Endodermal cell (in vitro differentiated cells): ENCODE measurements around the gene KBTBD13. TPM values are rescaled to one million over a fixed set of nuclear protein-coding genes. Genes with fewer than 3 reads are reported as not detected.
A peak's percentile ranks its signal among the peaks of the same experiment; 100 is the strongest.

Source experiments
- DNase-seq: peaks from one replicate; pipeline ENCODE4 v3.0.0-alpha.2; 2017
- H3K27ac ChIP-seq: 2 replicates; pipeline ENCODE4 v1.5.1; 2013; ENCODE audit warnings: mild to moderate bottlenecking, low read depth, low read length, moderate library complexity
- H3K27me3 ChIP-seq: 2 replicates; pipeline ENCODE4 v1.6.1; 2013; ENCODE audit warnings: mild to moderate bottlenecking, low read length, moderate library complexity; ENCODE audit not compliant: insufficient read depth, control insufficient read depth, poor library complexity, severe bottlenecking
- H3K36me3 ChIP-seq: 2 replicates; pipeline ENCODE4 v1.7.0; 2013; ENCODE audit warnings: mild to moderate bottlenecking, low read length, moderate library complexity; ENCODE audit not compliant: control insufficient read depth, insufficient read depth
- H3K4me1 ChIP-seq: one replicate; pipeline ENCODE4 v1.7.0; 2013; ENCODE audit warnings: low read length; ENCODE audit not compliant: control insufficient read depth, insufficient read depth
- H3K4me3 ChIP-seq: 2 replicates; pipeline ENCODE4 v1.5.1; 2013; ENCODE audit warnings: mild to moderate bottlenecking, low read length, moderate library complexity
- H3K9ac ChIP-seq: 2 replicates; pipeline ENCODE4 v1.6.1; 2013; ENCODE audit warnings: mild to moderate bottlenecking, low read length, moderate library complexity; ENCODE audit not compliant: poor library complexity, severe bottlenecking; ENCODE audit errors: extremely low read depth
- H3K9me3 ChIP-seq: 2 replicates; pipeline ENCODE4 v1.6.1; 2013; ENCODE audit warnings: mild to moderate bottlenecking, low read length, moderate library complexity; ENCODE audit not compliant: control insufficient read depth
- H3K27ac Mint-ChIP-seq: 2 replicates; pipeline ENCODE4 v1.8.0; 2020; ENCODE audit warnings: mixed read lengths
- H3K27me3 Mint-ChIP-seq: 2 replicates; pipeline ENCODE4 v1.8.0; 2021; ENCODE audit warnings: mild to moderate bottlenecking, mixed read lengths; ENCODE audit not compliant: insufficient read depth
- H3K36me3 Mint-ChIP-seq: 2 replicates; pipeline ENCODE4 v1.8.0; 2020; ENCODE audit warnings: low read depth, mixed read lengths
- H3K4me1 Mint-ChIP-seq: 2 replicates; pipeline ENCODE4 v1.8.0; 2020; ENCODE audit warnings: mixed read lengths
- H3K4me3 Mint-ChIP-seq: 2 replicates; pipeline ENCODE4 v1.8.0; 2020; ENCODE audit warnings: mild to moderate bottlenecking, moderate library complexity, mixed read lengths
- H3K9me3 Mint-ChIP-seq: 2 replicates; pipeline ENCODE4 v1.8.0; 2020; ENCODE audit warnings: mild to moderate bottlenecking, mixed read lengths
- WGBS, 2 experiments: methylation state at CpG; one replicate each; pipeline versions ENCODE4 v1.1.5 to v1.1.7; 2013; ENCODE audit warnings: missing lambda C conversion rate in 2 of 2, mixed read lengths in 1 of 2; ENCODE audit not compliant: insufficient coverage in 1 of 2, insufficient read length in 1 of 2; 5-methylcytosine and 5-hydroxymethylcytosine counted together
- total RNA-seq, 2 donors: library from RNA; stranded (reverse); fragmentation: NEBNext Ultra II Directional in 1 of 2; extraction: Animal tissue kit (Norgen Biotek cat#: 25700) in 1 of 2; gene quantifications; 2 replicates in 1 of 2; 3 replicates in 1 of 2; pipeline ENCODE4 v1.2.1, GENCODE V29; 2021
- TF ChIP-seq, protein P1 (sequence below): fragments of 200-600 bp; sonication (generic); conservative IDR thresholded peaks from 2 replicates; pipeline ENCODE4 v1.5.0; 2021; ENCODE audit warnings: antibody characterized with exemption, mild to moderate bottlenecking

KBTBD13 gene
- total RNA-seq, 2 donors from 2014 or later = not detected

DNA sequence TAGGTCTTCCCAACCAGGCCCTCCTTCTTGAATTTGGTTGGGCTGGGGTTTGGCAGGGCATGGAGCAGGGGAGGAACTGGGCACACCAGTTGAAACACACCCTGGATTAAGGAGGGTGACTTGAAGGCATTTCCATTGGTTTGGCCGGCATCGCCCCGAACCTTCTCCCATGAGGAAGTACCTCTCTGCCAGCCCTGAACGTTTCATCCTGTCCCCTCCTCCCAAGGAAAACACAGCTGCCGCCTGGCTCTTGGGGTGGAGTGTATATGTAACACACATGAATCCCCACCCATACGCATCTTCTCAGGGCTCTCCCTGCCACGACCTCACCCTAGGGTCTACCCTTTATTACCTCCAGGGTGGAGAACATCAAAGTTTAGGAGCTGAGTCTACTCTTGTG is 23.9 kb downstream of the KBTBD13 start:
- Histone ChIP-seq H3K36me3 (peaks cover 31% of the 10 kb centered on the region), H3K27ac (no peak overlapping the region), H3K4me1 (no peaks in the 10 kb centered on the region), H3K9me3 (no peaks in the 10 kb centered on the region), H3K27me3 (no peaks in the 10 kb centered on the region), H3K4me3 (no peak overlapping the region), H3K9ac (no peak overlapping the region)
- H3K27me3 Mint-ChIP-seq = peaks cover 3% of the 10 kb centered on the region
- H3K36me3 Mint-ChIP-seq = peaks cover 21% of the 10 kb centered on the region
- no peak overlapping the region for H3K4me3 Mint-ChIP-seq
- no peaks in the 10 kb centered on the region for H3K9me3 Mint-ChIP-seq
- TF ChIP-seq, protein P1, sequence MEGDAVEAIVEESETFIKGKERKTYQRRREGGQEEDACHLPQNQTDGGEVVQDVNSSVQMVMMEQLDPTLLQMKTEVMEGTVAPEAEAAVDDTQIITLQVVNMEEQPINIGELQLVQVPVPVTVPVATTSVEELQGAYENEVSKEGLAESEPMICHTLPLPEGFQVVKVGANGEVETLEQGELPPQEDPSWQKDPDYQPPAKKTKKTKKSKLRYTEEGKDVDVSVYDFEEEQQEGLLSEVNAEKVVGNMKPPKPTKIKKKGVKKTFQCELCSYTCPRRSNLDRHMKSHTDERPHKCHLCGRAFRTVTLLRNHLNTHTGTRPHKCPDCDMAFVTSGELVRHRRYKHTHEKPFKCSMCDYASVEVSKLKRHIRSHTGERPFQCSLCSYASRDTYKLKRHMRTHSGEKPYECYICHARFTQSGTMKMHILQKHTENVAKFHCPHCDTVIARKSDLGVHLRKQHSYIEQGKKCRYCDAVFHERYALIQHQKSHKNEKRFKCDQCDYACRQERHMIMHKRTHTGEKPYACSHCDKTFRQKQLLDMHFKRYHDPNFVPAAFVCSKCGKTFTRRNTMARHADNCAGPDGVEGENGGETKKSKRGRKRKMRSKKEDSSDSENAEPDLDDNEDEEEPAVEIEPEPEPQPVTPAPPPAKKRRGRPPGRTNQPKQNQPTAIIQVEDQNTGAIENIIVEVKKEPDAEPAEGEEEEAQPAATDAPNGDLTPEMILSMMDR = no peak
- peaks cover 4% of the 10 kb centered on the region for H3K4me1 Mint-ChIP-seq
- peak; percentile 33 for DNase-seq
- H3K27ac Mint-ChIP-seq = no peak overlapping the region
- WGBS, 2 experiments = 89% methylated on average over 7 of the region's 7 CpGs; no CpG with 5 or more reads in 1 of the 2 experiments

DNA sequence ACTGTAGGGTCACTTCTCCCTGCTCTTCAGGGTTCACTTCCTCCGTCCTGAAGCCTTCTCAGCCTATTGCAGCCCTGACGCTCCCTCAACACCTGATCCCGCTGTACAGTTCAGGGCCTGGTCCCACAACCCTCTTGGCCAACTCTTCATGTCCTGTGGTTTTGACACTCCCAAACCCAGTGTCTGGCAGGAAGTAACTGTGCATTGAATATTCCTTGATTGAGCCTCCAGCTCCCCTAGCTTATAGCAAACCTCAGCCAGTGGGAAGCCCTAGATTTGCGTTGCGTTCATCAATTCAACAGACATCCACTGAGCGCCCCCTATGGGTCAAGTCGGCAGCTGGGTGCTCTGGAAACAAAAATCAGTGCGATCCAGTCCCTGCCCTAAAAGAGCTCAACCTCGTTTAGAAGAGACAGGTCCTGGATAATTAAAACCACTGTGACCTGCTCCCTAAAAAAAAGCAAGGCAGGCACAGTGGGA is 24.9 kb downstream of the KBTBD13 start:
- no peaks in the 10 kb centered on the region for H3K9me3 ChIP-seq
- Mint-ChIP-seq H3K9me3 (no peaks in the 10 kb centered on the region), H3K36me3 (peaks cover 29% of the 10 kb centered on the region), H3K4me1 (peaks cover 4% of the 10 kb centered on the region), H3K27me3 (peaks cover 3% of the 10 kb centered on the region), H3K27ac (peak overlapping the region; percentile 84), H3K4me3 (peak overlapping the region; percentile 50)
- no peak overlapping the region for H3K27ac ChIP-seq
- peak; percentile 96 for DNase-seq
- H3K9ac ChIP-seq = no peak overlapping the region
- no peak overlapping the region for H3K4me3 ChIP-seq
- H3K4me1 ChIP-seq = no peaks in the 10 kb centered on the region
- 41 to 44% methylated on average over 9 of the region's 9 CpGs for WGBS, 2 experiments
- peaks cover 40% of the 10 kb centered on the region for H3K36me3 ChIP-seq
- TF ChIP-seq, protein P1 = peak; percentile 97
- no peaks in the 10 kb centered on the region for H3K27me3 ChIP-seq

DNA sequence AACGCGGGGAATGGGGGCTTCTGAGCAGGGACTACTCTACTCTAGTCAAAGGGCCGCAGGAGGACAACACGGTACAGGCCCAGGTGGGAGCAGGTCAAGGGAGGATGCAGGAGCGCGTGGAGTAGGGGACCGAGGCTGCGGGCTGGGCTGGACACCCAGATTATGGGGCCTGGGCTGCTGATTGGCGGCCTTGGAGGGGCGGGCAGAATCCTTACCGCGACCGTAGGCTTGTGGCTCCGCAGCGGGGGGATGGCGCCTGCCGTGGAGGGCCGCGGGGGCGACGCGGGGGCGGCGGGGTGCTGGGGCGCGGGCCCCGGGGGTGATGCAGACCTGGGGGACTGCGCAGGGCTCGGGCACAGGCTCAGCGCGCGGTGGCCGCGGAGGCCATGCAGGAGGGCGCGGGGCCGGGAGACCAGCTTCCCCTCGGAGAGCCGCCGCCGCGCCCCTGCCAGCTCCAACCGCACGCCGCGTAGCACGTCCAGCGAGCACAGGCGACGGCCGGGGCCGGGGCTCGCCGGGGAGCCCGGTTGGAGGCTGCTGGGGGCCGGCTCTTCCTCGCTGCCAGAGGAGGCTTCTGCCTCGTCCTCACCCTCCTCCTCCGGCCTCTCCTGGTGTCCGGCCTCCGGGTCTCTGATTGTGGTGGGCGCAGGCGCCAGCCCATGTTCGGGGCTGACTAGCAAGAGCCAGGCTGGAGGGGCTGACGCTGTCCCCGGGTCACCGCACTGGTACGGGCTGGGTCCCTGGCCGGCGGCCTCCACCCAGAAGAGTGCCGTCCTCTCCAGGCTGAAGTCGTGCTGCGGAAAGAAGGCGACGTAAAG is 25.6 kb downstream of the KBTBD13 start:
- Histone ChIP-seq H3K27me3 (no peaks in the 10 kb centered on the region), H3K4me3 (no peak overlapping the region), H3K27ac (no peak overlapping the region), H3K9ac (no peak overlapping the region), H3K4me1 (no peaks in the 10 kb centered on the region), H3K9me3 (no peaks in the 10 kb centered on the region), H3K36me3 (peaks cover 40% of the 10 kb centered on the region)
- peak overlapping the region; percentile 84 for H3K27ac Mint-ChIP-seq
- peaks cover 29% of the 10 kb centered on the region for H3K36me3 Mint-ChIP-seq
- WGBS, 2 experiments = 68 to 71% methylated on average over 24 to 75 of the region's 75 CpGs
- DNase-seq = peak; percentile 87
- peaks cover 3% of the 10 kb centered on the region for H3K27me3 Mint-ChIP-seq
- H3K4me3 Mint-ChIP-seq = peak overlapping the region; percentile 50
- peaks cover 4% of the 10 kb centered on the region for H3K4me1 Mint-ChIP-seq
- TF ChIP-seq, protein P1 = peak; percentile 24
- H3K9me3 Mint-ChIP-seq = no peaks in the 10 kb centered on the region
